Neural cell (in vitro differentiated cells): Measurements from ENCODE around the gene ANXA2. TPM values are rescaled to one million over a fixed set of nuclear protein-coding genes. Genes with fewer than 3 reads are reported as not detected.

ENCODE experiments used
- H2AFZ ChIP-seq: fragments of 200-600, 300-800 bp; sonication (generic), shearing (Covaris generic); 2 replicates; pipeline ENCODE4 v1.6.0; 2014; ENCODE audit warnings: low read depth, mild to moderate bottlenecking, antibody characterized with exemption, low read length, moderate library complexity
- H3F3A ChIP-seq: fragments of 200-600 bp; shearing (Covaris generic); 2 replicates; pipeline ENCODE4 v1.6.1; 2016; ENCODE audit warnings: mild to moderate bottlenecking, moderate library complexity, mixed read lengths, antibody characterized with exemption, low read length; ENCODE audit not compliant: insufficient read depth, poor library complexity, severe bottlenecking
- H3K27ac ChIP-seq: fragments of 200-600, 300-800 bp; sonication (generic), shearing (Covaris generic); 2 replicates; pipeline ENCODE4 v1.5.1; 2014; ENCODE audit warnings: mild to moderate bottlenecking, low read length, moderate library complexity
- H3K27me3 ChIP-seq: fragments of 300-800, 200-600 bp; sonication (generic), shearing (Covaris generic); 2 replicates; pipeline ENCODE4 v1.6.0; 2014; ENCODE audit warnings: mild to moderate bottlenecking, low read depth, low read length, moderate library complexity; ENCODE audit not compliant: insufficient read depth
- H3K36me3 ChIP-seq: fragments of 300-800, 200-600 bp; sonication (generic), shearing (Covaris generic); 2 replicates; pipeline ENCODE4 v1.5.1; 2014; ENCODE audit warnings: mild to moderate bottlenecking, antibody characterized with exemption, low read length, moderate library complexity; ENCODE audit not compliant: insufficient read depth
- H3K4me2 ChIP-seq: fragments of 300-800, 200-600 bp; sonication (generic), shearing (Covaris generic); 2 replicates; pipeline ENCODE4 v1.6.0; 2014; ENCODE audit warnings: mild to moderate bottlenecking, low read length
- H3K4me3 ChIP-seq: fragments of 300-800, 200-600 bp; sonication (generic), shearing (Covaris generic); 2 replicates; pipeline ENCODE4 v1.5.1; 2014; ENCODE audit warnings: mild to moderate bottlenecking, low read length, moderate library complexity
- H3K79me2 ChIP-seq: fragments of 200-600 bp; shearing (Covaris generic); replicated peaks from 2 replicates; pipeline ENCODE4 v1.6.0; 2014; ENCODE audit warnings: mild to moderate bottlenecking, low read length, moderate library complexity; ENCODE audit not compliant: insufficient read depth
- H3K9ac ChIP-seq: fragments of 300-800, 200-600 bp; sonication (generic), shearing (Covaris generic); 2 replicates; pipeline ENCODE4 v1.6.1; 2016; ENCODE audit warnings: mild to moderate bottlenecking, low read length, mixed read lengths
- H3K9me2 ChIP-seq: fragments of 200-600 bp; shearing (Covaris generic); 2 replicates; pipeline ENCODE4 v1.6.1; 2016; ENCODE audit warnings: mild to moderate bottlenecking, low read length, mixed read lengths; ENCODE audit not compliant: insufficient read depth
- H3K9me3 ChIP-seq: fragments of 200-600, 300-800 bp; sonication (generic), shearing (Covaris generic); 2 replicates; pipeline ENCODE4 v1.6.1; 2016; ENCODE audit warnings: mild to moderate bottlenecking, mixed run types, low read length, moderate library complexity, mixed read lengths
- H4K20me1 ChIP-seq: fragments of 200-600 bp; shearing (Covaris generic); 2 replicates; pipeline ENCODE4 v1.6.1; 2016; ENCODE audit warnings: mild to moderate bottlenecking, mixed run types; ENCODE audit not compliant: insufficient read depth
- EP300 ChIP-seq: fragments of 450-650 bp; conservative IDR thresholded peaks from 2 replicates; pipeline ENCODE4 v1.6.1; 2014; ENCODE audit warnings: antibody characterized with exemption, mild to moderate bottlenecking, moderate library complexity; ENCODE audit not compliant: poor library complexity, severe bottlenecking
- POLR2AphosphoS5 ChIP-seq: IDR thresholded peaks from 2 replicates; pipeline ENCODE4 v1.6.1; 2012
- RAD21 ChIP-seq: fragments of 450-650 bp; conservative IDR thresholded peaks from 2 replicates; pipeline ENCODE4 v1.6.1; 2014; ENCODE audit warnings: antibody characterized with exemption, mild to moderate bottlenecking, moderate library complexity
- SMC3 ChIP-seq: fragments of 450-650 bp; conservative IDR thresholded peaks from 2 replicates; pipeline ENCODE4 v1.6.1; 2014; ENCODE audit warnings: antibody characterized with exemption, mild to moderate bottlenecking, moderate library complexity; ENCODE audit not compliant: poor library complexity
- polyA plus RNA-seq: library from polyadenylated mRNA; depleted of rRNA; stranded (reverse); fragments of >200 nt; gene quantifications from 2 replicates; pipeline ENCODE4 v1.2.3, GENCODE V29; 2014
- TF ChIP-seq, protein P1 (sequence below): IDR thresholded peaks from 2 replicates; pipeline ENCODE4 v1.6.1; 2012; ENCODE audit warnings: borderline replicate concordance

The ANXA2 gene
- polyA plus RNA-seq, 1 donor from 2014 or later = 6.2 TPM

GRCh38 chr15:60385620-60386552 lies 11.9 kb downstream of the ANXA2 start:
- H3K79me2 ChIP-seq = no peaks in the 10 kb centered on the region
- H3K27ac ChIP-seq = no peak overlapping the region
- no peak overlapping the region for H3K4me2 ChIP-seq
- no peak overlapping the region for H3K4me3 ChIP-seq
- H4K20me1 ChIP-seq = no peaks in the 10 kb centered on the region
- H2AFZ ChIP-seq = no peak overlapping the region
- H3F3A ChIP-seq = no peaks in the 10 kb centered on the region
- no peaks in the 10 kb centered on the region for H3K9me2 ChIP-seq
- TF ChIP-seq, protein P1, sequence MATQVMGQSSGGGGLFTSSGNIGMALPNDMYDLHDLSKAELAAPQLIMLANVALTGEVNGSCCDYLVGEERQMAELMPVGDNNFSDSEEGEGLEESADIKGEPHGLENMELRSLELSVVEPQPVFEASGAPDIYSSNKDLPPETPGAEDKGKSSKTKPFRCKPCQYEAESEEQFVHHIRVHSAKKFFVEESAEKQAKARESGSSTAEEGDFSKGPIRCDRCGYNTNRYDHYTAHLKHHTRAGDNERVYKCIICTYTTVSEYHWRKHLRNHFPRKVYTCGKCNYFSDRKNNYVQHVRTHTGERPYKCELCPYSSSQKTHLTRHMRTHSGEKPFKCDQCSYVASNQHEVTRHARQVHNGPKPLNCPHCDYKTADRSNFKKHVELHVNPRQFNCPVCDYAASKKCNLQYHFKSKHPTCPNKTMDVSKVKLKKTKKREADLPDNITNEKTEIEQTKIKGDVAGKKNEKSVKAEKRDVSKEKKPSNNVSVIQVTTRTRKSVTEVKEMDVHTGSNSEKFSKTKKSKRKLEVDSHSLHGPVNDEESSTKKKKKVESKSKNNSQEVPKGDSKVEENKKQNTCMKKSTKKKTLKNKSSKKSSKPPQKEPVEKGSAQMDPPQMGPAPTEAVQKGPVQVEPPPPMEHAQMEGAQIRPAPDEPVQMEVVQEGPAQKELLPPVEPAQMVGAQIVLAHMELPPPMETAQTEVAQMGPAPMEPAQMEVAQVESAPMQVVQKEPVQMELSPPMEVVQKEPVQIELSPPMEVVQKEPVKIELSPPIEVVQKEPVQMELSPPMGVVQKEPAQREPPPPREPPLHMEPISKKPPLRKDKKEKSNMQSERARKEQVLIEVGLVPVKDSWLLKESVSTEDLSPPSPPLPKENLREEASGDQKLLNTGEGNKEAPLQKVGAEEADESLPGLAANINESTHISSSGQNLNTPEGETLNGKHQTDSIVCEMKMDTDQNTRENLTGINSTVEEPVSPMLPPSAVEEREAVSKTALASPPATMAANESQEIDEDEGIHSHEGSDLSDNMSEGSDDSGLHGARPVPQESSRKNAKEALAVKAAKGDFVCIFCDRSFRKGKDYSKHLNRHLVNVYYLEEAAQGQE = no peak
- no peak for TF ChIP-seq RAD21
- TF ChIP-seq EP300 = no peak
- no peak for TF ChIP-seq POLR2AphosphoS5
- H3K9ac ChIP-seq = no peak overlapping the region
- no peaks in the 10 kb centered on the region for H3K27me3 ChIP-seq
- H3K36me3 ChIP-seq = no peaks in the 10 kb centered on the region
- no peaks in the 10 kb centered on the region for H3K9me3 ChIP-seq

GRCh38 chr15:60384526-60385126 lies 13.2 kb downstream of the ANXA2 start:
- TF ChIP-seq EP300 (peak; percentile 13), POLR2AphosphoS5 (no peak)
- Histone ChIP-seq H3F3A (no peaks in the 10 kb centered on the region), H3K9me3 (no peaks in the 10 kb centered on the region), H3K79me2 (no peaks in the 10 kb centered on the region), H3K27ac (no peak overlapping the region), H3K9ac (no peak overlapping the region), H3K9me2 (no peaks in the 10 kb centered on the region), H2AFZ (no peak overlapping the region), H4K20me1 (no peaks in the 10 kb centered on the region), H3K4me2 (no peak overlapping the region), H3K4me3 (no peak overlapping the region), H3K27me3 (no peaks in the 10 kb centered on the region), H3K36me3 (no peaks in the 10 kb centered on the region)

GRCh38 chr15:60384053-60384452 lies 13.7 kb downstream of the ANXA2 start:
- Histone ChIP-seq H4K20me1 (no peaks in the 10 kb centered on the region), H3K4me3 (no peak overlapping the region), H3K4me2 (no peak overlapping the region), H3F3A (no peaks in the 10 kb centered on the region), H3K9me3 (no peaks in the 10 kb centered on the region), H3K79me2 (no peaks in the 10 kb centered on the region), H3K36me3 (no peaks in the 10 kb centered on the region), H3K27me3 (no peaks in the 10 kb centered on the region), H3K27ac (no peak overlapping the region), H3K9ac (no peak overlapping the region), H2AFZ (no peak overlapping the region), H3K9me2 (no peaks in the 10 kb centered on the region)
- TF ChIP-seq SMC3 = no peak
- no peak for TF ChIP-seq EP300
